Measurements from ENCODE around the gene ARHGAP26.

ARHGAP26 gene

GRCh38 chr5:143168171-143168741, 398.1 kb downstream of the ARHGAP26 start:
- H3K36me3 ChIP-seq (ENCODE audit: insufficient read depth, low read length): no peaks in the 10 kb centered on the region
- no peak overlapping the region for H2AFZ ChIP-seq (ENCODE audit: low read length)
- no peaks in the 10 kb centered on the region for H4K20me1 ChIP-seq (ENCODE audit: insufficient read depth, low read length)
- no peak overlapping the region for H3K4me2 ChIP-seq (ENCODE audit: low read length)
- no peak overlapping the region; the same call in 1 of the 2 replicates for H3K9ac ChIP-seq (ENCODE audit: low read length)
- H3K27me3 ChIP-seq (ENCODE audit: insufficient read depth, low read length): no peaks in the 10 kb centered on the region
- H3K27ac ChIP-seq (ENCODE audit: low read depth, low read length, poor library complexity, severe bottlenecking): peak overlapping the region; percentile 58
- TF ChIP-seq, protein P1, sequence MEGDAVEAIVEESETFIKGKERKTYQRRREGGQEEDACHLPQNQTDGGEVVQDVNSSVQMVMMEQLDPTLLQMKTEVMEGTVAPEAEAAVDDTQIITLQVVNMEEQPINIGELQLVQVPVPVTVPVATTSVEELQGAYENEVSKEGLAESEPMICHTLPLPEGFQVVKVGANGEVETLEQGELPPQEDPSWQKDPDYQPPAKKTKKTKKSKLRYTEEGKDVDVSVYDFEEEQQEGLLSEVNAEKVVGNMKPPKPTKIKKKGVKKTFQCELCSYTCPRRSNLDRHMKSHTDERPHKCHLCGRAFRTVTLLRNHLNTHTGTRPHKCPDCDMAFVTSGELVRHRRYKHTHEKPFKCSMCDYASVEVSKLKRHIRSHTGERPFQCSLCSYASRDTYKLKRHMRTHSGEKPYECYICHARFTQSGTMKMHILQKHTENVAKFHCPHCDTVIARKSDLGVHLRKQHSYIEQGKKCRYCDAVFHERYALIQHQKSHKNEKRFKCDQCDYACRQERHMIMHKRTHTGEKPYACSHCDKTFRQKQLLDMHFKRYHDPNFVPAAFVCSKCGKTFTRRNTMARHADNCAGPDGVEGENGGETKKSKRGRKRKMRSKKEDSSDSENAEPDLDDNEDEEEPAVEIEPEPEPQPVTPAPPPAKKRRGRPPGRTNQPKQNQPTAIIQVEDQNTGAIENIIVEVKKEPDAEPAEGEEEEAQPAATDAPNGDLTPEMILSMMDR (IDR thresholded peaks at IDR 0.05; ENCODE audit: low read length): no peak
- TF ChIP-seq EZH2 (IDR thresholded peaks at IDR 0.05; ENCODE audit: borderline replicate concordance, low read length): no peak
- H3K4me1 ChIP-seq (ENCODE audit: insufficient read depth, low read length, severe bottlenecking): peaks cover 42% of the 10 kb centered on the region
- H3K79me2 ChIP-seq (ENCODE audit: insufficient read depth, low read length): no peaks in the 10 kb centered on the region
- H3K9me2 ChIP-seq (ENCODE audit: low read depth, low read length): no peaks in the 10 kb centered on the region
- H3F3A ChIP-seq (ENCODE audit: insufficient read depth, low read length): no peaks in the 10 kb centered on the region
- H3K9me3 ChIP-seq (ENCODE audit: low read length): no peaks in the 10 kb centered on the region
- no peak overlapping the region for H3K4me3 ChIP-seq (ENCODE audit: low read depth, low read length, poor library complexity, severe bottlenecking)

- peaks cover 42% of the 10 kb centered on the region for H3K4me1 ChIP-seq (ENCODE audit: insufficient read depth, low read length, severe bottlenecking)
- H3K36me3 ChIP-seq (ENCODE audit: insufficient read depth, low read length): no peaks in the 10 kb centered on the region
- no peaks in the 10 kb centered on the region for H3K27me3 ChIP-seq (ENCODE audit: insufficient read depth, low read length)
- no peak overlapping the region for H3K4me2 ChIP-seq (ENCODE audit: low read length)
- no peaks in the 10 kb centered on the region for H3F3A ChIP-seq (ENCODE audit: insufficient read depth, low read length)
- H3K4me3 ChIP-seq (ENCODE audit: low read depth, low read length, poor library complexity, severe bottlenecking): no peak overlapping the region
- peak overlapping the region; percentile 58 for H3K27ac ChIP-seq (ENCODE audit: low read depth, low read length, poor library complexity, severe bottlenecking)
- no peaks in the 10 kb centered on the region for H3K79me2 ChIP-seq (ENCODE audit: insufficient read depth, low read length)
- no peak for TF ChIP-seq EZH2 (IDR thresholded peaks at IDR 0.05; ENCODE audit: borderline replicate concordance, low read length)
- TF ChIP-seq, protein P1 (IDR thresholded peaks at IDR 0.05; ENCODE audit: low read length): no peak
- no peak overlapping the region; the same call in 1 of the 2 replicates for H3K9ac ChIP-seq (ENCODE audit: low read length)
- no peaks in the 10 kb centered on the region for H3K9me3 ChIP-seq (ENCODE audit: low read length)
- no peak overlapping the region for H2AFZ ChIP-seq (ENCODE audit: low read length)
- H4K20me1 ChIP-seq (ENCODE audit: insufficient read depth, low read length): no peaks in the 10 kb centered on the region
- H3K9me2 ChIP-seq (ENCODE audit: low read depth, low read length): no peaks in the 10 kb centered on the region
Measured at GRCh38 chr5:143168921-143169810, 399.0 kb downstream of the ARHGAP26 start.

DNA sequence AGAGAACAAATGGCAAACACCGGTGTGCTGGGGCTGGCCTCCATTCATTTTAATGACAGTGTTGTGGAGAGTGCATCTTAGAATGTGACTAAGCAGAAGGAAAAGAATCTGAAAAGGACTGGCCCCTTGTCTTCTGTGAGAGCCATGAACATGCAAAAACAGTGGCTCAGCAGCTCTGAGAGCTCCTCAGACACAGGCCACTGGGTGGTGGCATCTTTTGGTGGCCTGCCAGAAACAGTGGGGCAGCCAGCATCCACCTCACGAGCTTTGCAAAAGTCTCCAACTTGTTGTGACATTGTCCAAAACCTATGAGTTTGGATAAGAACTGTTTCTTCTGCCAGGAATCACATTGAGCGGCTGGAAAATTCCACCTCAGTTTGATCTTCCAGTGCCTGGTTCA, 399.9 kb downstream of the ARHGAP26 start:
- Histone ChIP-seq H3K79me2 (ENCODE audit: insufficient read depth, low read length) (no peaks in the 10 kb centered on the region), H3K36me3 (ENCODE audit: insufficient read depth, low read length) (no peaks in the 10 kb centered on the region), H3K9me3 (ENCODE audit: low read length) (no peaks in the 10 kb centered on the region), H3F3A (ENCODE audit: insufficient read depth, low read length) (no peaks in the 10 kb centered on the region), H4K20me1 (ENCODE audit: insufficient read depth, low read length) (no peaks in the 10 kb centered on the region), H2AFZ (ENCODE audit: low read length) (no peak overlapping the region), H3K9ac (ENCODE audit: low read length) (no peak overlapping the region), H3K4me2 (ENCODE audit: low read length) (no peak overlapping the region), H3K27me3 (ENCODE audit: insufficient read depth, low read length) (no peaks in the 10 kb centered on the region), H3K4me3 (ENCODE audit: low read depth, low read length, poor library complexity, severe bottlenecking) (no peak overlapping the region), H3K9me2 (ENCODE audit: low read depth, low read length) (no peaks in the 10 kb centered on the region), H3K4me1 (ENCODE audit: insufficient read depth, low read length, severe bottlenecking) (peaks cover 40% of the 10 kb centered on the region), H3K27ac (ENCODE audit: low read depth, low read length, poor library complexity, severe bottlenecking) (peak overlapping the region; percentile 7)
- TF ChIP-seq, protein P1 (IDR thresholded peaks at IDR 0.05; ENCODE audit: low read length): no peak
- no peak for TF ChIP-seq EZH2 (IDR thresholded peaks at IDR 0.05; ENCODE audit: borderline replicate concordance, low read length)
